SK-N-SH (cell line): ENCODE data around the gene GBP7.

ENCODE experiments used
- SMC3 ChIP-seq: IDR thresholded peaks from 2 replicates; pipeline ENCODE4 v1.6.1; 2012; ENCODE audit warnings: low read depth, low read length, improper control_type of control experiment
- TF ChIP-seq, protein P1 (sequence below): fragments of 200-600 bp; sonication (generic); IDR thresholded peaks from 2 replicates; pipeline ENCODE4 v1.6.1; 2017; ENCODE audit warnings: antibody characterized with exemption, mild to moderate bottlenecking, moderate library complexity

DNA sequence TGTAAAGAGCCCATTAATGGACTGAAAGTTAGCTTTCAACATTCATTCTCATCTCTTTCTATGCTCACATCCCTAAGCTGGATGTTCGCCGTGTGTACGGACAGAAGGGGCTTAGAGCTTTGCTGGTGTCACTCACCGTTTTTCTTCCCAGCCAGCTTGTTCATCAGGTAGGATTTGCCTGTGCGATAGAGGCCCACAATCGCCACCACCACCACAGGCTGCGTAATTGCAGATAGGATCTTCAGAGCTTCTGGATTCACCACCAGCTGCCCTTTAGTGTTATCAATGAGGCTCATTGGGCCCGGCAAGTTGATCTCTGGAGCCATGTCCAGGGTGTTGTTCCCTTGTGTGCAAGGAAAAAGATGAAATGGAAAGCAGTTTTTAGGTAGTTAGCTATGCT is 54.2 kb downstream of the GBP7 start:
- TF ChIP-seq, protein P1, sequence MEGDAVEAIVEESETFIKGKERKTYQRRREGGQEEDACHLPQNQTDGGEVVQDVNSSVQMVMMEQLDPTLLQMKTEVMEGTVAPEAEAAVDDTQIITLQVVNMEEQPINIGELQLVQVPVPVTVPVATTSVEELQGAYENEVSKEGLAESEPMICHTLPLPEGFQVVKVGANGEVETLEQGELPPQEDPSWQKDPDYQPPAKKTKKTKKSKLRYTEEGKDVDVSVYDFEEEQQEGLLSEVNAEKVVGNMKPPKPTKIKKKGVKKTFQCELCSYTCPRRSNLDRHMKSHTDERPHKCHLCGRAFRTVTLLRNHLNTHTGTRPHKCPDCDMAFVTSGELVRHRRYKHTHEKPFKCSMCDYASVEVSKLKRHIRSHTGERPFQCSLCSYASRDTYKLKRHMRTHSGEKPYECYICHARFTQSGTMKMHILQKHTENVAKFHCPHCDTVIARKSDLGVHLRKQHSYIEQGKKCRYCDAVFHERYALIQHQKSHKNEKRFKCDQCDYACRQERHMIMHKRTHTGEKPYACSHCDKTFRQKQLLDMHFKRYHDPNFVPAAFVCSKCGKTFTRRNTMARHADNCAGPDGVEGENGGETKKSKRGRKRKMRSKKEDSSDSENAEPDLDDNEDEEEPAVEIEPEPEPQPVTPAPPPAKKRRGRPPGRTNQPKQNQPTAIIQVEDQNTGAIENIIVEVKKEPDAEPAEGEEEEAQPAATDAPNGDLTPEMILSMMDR, result no peak
- TF ChIP-seq SMC3, result no peak
